HepG2 (cell line): ENCODE measurements around the gene ATF6. TPM values are rescaled to one million over a fixed set of nuclear protein-coding genes. Genes with fewer than 3 reads are reported as not detected.

Experiments used
- ARHGAP35 ChIP-seq: sonication (generic); formaldehyde crosslinking; IDR thresholded peaks from 2 replicates; pipeline ENCODE4 v1.9.0; 2022; ENCODE audit warnings: mild to moderate bottlenecking, inconsistent platforms, moderate library complexity, missing genetic modification reagents, borderline replicate concordance
- ELF1 ChIP-seq: sonication (generic); formaldehyde crosslinking; IDR thresholded peaks from 2 replicates; pipeline ENCODE4 v1.4.0; 2020; ENCODE audit warnings: missing genetic modification reagents
- KDM6A ChIP-seq: IDR thresholded peaks from 2 replicates; pipeline ENCODE4 v1.6.1; 2016; ENCODE audit warnings: low read depth
- MLXIP ChIP-seq: sonication (generic); formaldehyde crosslinking; IDR thresholded peaks from 2 replicates; pipeline ENCODE4 v1.9.0; 2021; ENCODE audit warnings: missing genetic modification reagents, borderline replicate concordance
- RAD51 ChIP-seq: fragments of 450-650 bp; IDR thresholded peaks from 2 replicates; pipeline ENCODE4 v1.6.1; 2016; ENCODE audit warnings: borderline replicate concordance
- RNF2 ChIP-seq: fragments of 450-650 bp; conservative IDR thresholded peaks from 2 replicates; pipeline ENCODE4 v1.6.1; 2016; ENCODE audit warnings: low read depth
- ZFP36L2 ChIP-seq: sonication (generic); formaldehyde crosslinking; IDR thresholded peaks from 2 replicates; pipeline ENCODE4 v1.4.0; 2020; ENCODE audit warnings: missing genetic modification reagents
- ZNF44 ChIP-seq: sonication (generic); formaldehyde crosslinking; IDR thresholded peaks from 2 replicates; pipeline ENCODE4 v1.5.1; 2020; ENCODE audit warnings: mild to moderate bottlenecking, missing genetic modification reagents
- ZNF772 ChIP-seq: sonication (generic); formaldehyde crosslinking; IDR thresholded peaks from 2 replicates; pipeline ENCODE4 v1.5.0; 2020; ENCODE audit warnings: mild to moderate bottlenecking, missing genetic modification reagents
- ZNF839 ChIP-seq: sonication (generic); formaldehyde crosslinking; IDR thresholded peaks from 2 replicates; pipeline ENCODE4 v1.4.0; 2020; ENCODE audit warnings: missing genetic modification reagents, mild to moderate bottlenecking, borderline replicate concordance
- polyA plus RNA-seq, 8 experiments: library from polyadenylated mRNA; depleted of rRNA in 3 of 8; stranded (reverse) in 7 of 8; unstranded in 1 of 8; fragments of >200 nt; fragmentation: Illumina TruSeq in 4 of 8; extraction: Trizol in 4 of 8; gene quantifications; 2 replicates each; pipeline versions ENCODE4 v1.2.1 to v1.2.3, GENCODE V29; 2011 to 2016; ENCODE audit warnings: low read depth in 4 of 8, missing spikeins in 1 of 8, mixed read lengths in 1 of 8; ENCODE audit not compliant: insufficient read depth in 1 of 8
- total RNA-seq, 5 experiments: library from RNA; depleted of rRNA; stranded (reverse); fragments of >200 nt; fragmentation: Illumina TruSeq; extraction: Trizol; gene quantifications; 2 replicates each; pipeline ENCODE4 v1.2.3, GENCODE V29; 2016; ENCODE audit warnings: low read depth in 1 of 5
- TF ChIP-seq, protein P1 (sequence below): sonication (generic); formaldehyde crosslinking; IDR thresholded peaks from 2 replicates; pipeline ENCODE4 v1.8.0; 2022; ENCODE audit warnings: missing genetic modification reagents, mild to moderate bottlenecking, borderline replicate concordance
- TF ChIP-seq, protein P2 (sequence below): sonication (generic); formaldehyde crosslinking; IDR thresholded peaks from 2 replicates; pipeline ENCODE4 v1.4.0; 2020; ENCODE audit warnings: mild to moderate bottlenecking, missing genetic modification reagents, borderline replicate concordance
- TF ChIP-seq, protein P3 (sequence below): sonication (generic); formaldehyde crosslinking; IDR thresholded peaks from 2 replicates; pipeline ENCODE4 v1.5.0; 2020; ENCODE audit warnings: mild to moderate bottlenecking, missing genetic modification reagents
- TF ChIP-seq, protein P4 (sequence below): IDR thresholded peaks from 2 replicates; pipeline ENCODE4 v1.6.1; 2016; ENCODE audit warnings: control low read depth

The ATF6 gene
- total and polyA plus RNA-seq, 2 of the 13 experiments (the other 11 are each of a cell fraction or from before 2014, with no cell fraction given): 13.2 to 14.5 TPM

GRCh38 chr1:161726473-161727255, 39.5 kb upstream of the ATF6 start (continued):
- 0 out of 2 replicates have a peak, but pooled peaks have one; percentile 25 for TF ChIP-seq RNF2
- TF ChIP-seq ZNF44 (CRISPR knock-in tag): no peak
- 0 out of 2 replicates have a peak, but pooled peaks have one; percentile 46 for TF ChIP-seq ARHGAP35 (CRISPR knock-in tag)
- TF ChIP-seq, protein P1, sequence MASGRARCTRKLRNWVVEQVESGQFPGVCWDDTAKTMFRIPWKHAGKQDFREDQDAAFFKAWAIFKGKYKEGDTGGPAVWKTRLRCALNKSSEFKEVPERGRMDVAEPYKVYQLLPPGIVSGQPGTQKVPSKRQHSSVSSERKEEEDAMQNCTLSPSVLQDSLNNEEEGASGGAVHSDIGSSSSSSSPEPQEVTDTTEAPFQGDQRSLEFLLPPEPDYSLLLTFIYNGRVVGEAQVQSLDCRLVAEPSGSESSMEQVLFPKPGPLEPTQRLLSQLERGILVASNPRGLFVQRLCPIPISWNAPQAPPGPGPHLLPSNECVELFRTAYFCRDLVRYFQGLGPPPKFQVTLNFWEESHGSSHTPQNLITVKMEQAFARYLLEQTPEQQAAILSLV: no peak
- no peak for TF ChIP-seq RAD51
- no peak for TF ChIP-seq ZNF772 (CRISPR knock-in tag)
- TF ChIP-seq, protein P2, sequence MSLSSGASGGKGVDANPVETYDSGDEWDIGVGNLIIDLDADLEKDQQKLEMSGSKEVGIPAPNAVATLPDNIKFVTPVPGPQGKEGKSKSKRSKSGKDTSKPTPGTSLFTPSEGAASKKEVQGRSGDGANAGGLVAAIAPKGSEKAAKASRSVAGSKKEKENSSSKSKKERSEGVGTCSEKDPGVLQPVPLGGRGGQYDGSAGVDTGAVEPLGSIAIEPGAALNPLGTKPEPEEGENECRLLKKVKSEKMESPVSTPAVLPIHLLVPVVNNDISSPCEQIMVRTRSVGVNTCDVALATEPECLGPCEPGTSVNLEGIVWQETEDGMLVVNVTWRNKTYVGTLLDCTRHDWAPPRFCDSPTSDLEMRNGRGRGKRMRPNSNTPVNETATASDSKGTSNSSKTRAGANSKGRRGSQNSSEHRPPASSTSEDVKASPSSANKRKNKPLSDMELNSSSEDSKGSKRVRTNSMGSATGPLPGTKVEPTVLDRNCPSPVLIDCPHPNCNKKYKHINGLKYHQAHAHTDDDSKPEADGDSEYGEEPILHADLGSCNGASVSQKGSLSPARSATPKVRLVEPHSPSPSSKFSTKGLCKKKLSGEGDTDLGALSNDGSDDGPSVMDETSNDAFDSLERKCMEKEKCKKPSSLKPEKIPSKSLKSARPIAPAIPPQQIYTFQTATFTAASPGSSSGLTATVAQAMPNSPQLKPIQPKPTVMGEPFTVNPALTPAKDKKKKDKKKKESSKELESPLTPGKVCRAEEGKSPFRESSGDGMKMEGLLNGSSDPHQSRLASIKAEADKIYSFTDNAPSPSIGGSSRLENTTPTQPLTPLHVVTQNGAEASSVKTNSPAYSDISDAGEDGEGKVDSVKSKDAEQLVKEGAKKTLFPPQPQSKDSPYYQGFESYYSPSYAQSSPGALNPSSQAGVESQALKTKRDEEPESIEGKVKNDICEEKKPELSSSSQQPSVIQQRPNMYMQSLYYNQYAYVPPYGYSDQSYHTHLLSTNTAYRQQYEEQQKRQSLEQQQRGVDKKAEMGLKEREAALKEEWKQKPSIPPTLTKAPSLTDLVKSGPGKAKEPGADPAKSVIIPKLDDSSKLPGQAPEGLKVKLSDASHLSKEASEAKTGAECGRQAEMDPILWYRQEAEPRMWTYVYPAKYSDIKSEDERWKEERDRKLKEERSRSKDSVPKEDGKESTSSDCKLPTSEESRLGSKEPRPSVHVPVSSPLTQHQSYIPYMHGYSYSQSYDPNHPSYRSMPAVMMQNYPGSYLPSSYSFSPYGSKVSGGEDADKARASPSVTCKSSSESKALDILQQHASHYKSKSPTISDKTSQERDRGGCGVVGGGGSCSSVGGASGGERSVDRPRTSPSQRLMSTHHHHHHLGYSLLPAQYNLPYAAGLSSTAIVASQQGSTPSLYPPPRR: 0 out of 2 replicates have a peak, but pooled peaks have one; percentile 32
- no peak for TF ChIP-seq MLXIP (CRISPR knock-in tag)
- TF ChIP-seq, protein P3, sequence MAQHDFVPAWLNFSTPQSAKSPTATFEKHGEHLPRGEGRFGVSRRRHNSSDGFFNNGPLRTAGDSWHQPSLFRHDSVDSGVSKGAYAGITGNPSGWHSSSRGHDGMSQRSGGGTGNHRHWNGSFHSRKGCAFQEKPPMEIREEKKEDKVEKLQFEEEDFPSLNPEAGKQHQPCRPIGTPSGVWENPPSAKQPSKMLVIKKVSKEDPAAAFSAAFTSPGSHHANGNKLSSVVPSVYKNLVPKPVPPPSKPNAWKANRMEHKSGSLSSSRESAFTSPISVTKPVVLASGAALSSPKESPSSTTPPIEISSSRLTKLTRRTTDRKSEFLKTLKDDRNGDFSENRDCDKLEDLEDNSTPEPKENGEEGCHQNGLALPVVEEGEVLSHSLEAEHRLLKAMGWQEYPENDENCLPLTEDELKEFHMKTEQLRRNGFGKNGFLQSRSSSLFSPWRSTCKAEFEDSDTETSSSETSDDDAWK (CRISPR knock-in tag): no peak
- TF ChIP-seq ZFP36L2 (CRISPR knock-in tag): no peak
- TF ChIP-seq, protein P4, sequence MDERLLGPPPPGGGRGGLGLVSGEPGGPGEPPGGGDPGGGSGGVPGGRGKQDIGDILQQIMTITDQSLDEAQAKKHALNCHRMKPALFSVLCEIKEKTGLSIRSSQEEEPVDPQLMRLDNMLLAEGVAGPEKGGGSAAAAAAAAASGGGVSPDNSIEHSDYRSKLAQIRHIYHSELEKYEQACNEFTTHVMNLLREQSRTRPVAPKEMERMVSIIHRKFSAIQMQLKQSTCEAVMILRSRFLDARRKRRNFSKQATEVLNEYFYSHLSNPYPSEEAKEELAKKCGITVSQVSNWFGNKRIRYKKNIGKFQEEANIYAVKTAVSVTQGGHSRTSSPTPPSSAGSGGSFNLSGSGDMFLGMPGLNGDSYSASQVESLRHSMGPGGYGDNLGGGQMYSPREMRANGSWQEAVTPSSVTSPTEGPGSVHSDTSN (CRISPR knock-in tag): no peak
- no peak for TF ChIP-seq KDM6A (CRISPR knock-in tag)
- TF ChIP-seq ELF1 (CRISPR knock-in tag): no peak
- no peak for TF ChIP-seq ZNF839 (CRISPR knock-in tag)
